ENCODE measurements around the gene ELL. TPM values are rescaled to one million over a fixed set of nuclear protein-coding genes. Genes with fewer than 3 reads are reported as not detected.

The ELL gene
- polyA plus RNA-seq, 1 donor from 2014 or later = 19.7 TPM

GRCh38 chr19:18430417-18431144 is 91.3 kb downstream of the ELL start:
- Mint-ChIP-seq H3K36me3 (no peaks in the 10 kb centered on the region), H3K4me3 (peak overlapping the region in 3 of 4 donors; percentile 35 to 80 (median 60)), H3K27me3 (no peaks in the 10 kb centered on the region), H3K27ac (peak overlapping the region in 2 of 3 donors; percentile 71 to 97), H3K9me3 (no peaks in the 10 kb centered on the region), H3K4me1 (peaks cover 0 to 10% (median 7%) of the 10 kb centered on the region in 3 donors)

- Mint-ChIP-seq H3K36me3 (no peaks in the 10 kb centered on the region), H3K27me3 (no peaks in the 10 kb centered on the region), H3K4me3 (peak overlapping the region; percentile 67 to 85 (median 80)), H3K4me1 (peaks cover 0 to 10% (median 7%) of the 10 kb centered on the region in 3 donors), H3K27ac (peak overlapping the region; percentile 80 to 97 (median 87)), H3K9me3 (no peaks in the 10 kb centered on the region)
Observed at GRCh38 chr19:18429717-18430416, 92.0 kb downstream of the ELL start.

- H3K4me1 Mint-ChIP-seq = peaks cover 1 to 11% (median 5%) of the 10 kb centered on the region in 3 donors
- peak overlapping the region; percentile 88 to 97 (median 93) for H3K27ac Mint-ChIP-seq
- H3K9me3 Mint-ChIP-seq = no peaks in the 10 kb centered on the region
Observed at GRCh38 chr19:18428787-18429674, 92.8 kb downstream of the ELL start.

GRCh38 chr19:18428173-18428786 is 93.6 kb downstream of the ELL start:
- H3K27ac Mint-ChIP-seq = peak overlapping the region; percentile 88 to 97 (median 93)
- peaks cover 4 to 11% (median 6%) of the 10 kb centered on the region in 3 donors for H3K4me1 Mint-ChIP-seq
- H3K36me3 Mint-ChIP-seq = no peaks in the 10 kb centered on the region
- H3K4me3 Mint-ChIP-seq = peak overlapping the region in 3 of 4 donors; percentile 58 to 80 (median 78)
- H3K9me3 Mint-ChIP-seq = no peaks in the 10 kb centered on the region
- H3K27me3 Mint-ChIP-seq = no peaks in the 10 kb centered on the region

More at GRCh38 chr19:18428787-18429674, 92.8 kb downstream of the ELL start:
- Mint-ChIP-seq H3K4me3 (peak overlapping the region; percentile 52 to 81 (median 78)), H3K27me3 (no peaks in the 10 kb centered on the region), H3K36me3 (no peaks in the 10 kb centered on the region)

- peak overlapping the region; percentile 46 to 93 (median 73) for H3K27ac Mint-ChIP-seq
- H3K9me3 Mint-ChIP-seq = no peaks in the 10 kb centered on the region
- no peaks in the 10 kb centered on the region for H3K27me3 Mint-ChIP-seq
- H3K4me1 Mint-ChIP-seq = peaks cover 10 to 16% (median 11%) of the 10 kb centered on the region in 3 donors
- peak overlapping the region in 1 of 4 donors; percentile 26 for H3K4me3 Mint-ChIP-seq
- no peaks in the 10 kb centered on the region for H3K36me3 Mint-ChIP-seq
Observed at GRCh38 chr19:18427743-18428113, 94.1 kb downstream of the ELL start.

GRCh38 chr19:18427080-18427742 is 94.7 kb downstream of the ELL start:
- Mint-ChIP-seq H3K27me3 (no peaks in the 10 kb centered on the region), H3K36me3 (no peaks in the 10 kb centered on the region), H3K4me1 (peaks cover 12 to 20% (median 15%) of the 10 kb centered on the region in 3 donors), H3K9me3 (no peaks in the 10 kb centered on the region), H3K4me3 (peak overlapping the region in 1 of 4 donors; percentile 26), H3K27ac (peak overlapping the region; percentile 46 to 93 (median 73))

GRCh38 chr19:18426416-18426767 is 95.5 kb downstream of the ELL start:
- Mint-ChIP-seq H3K36me3 (no peaks in the 10 kb centered on the region), H3K27ac (peak overlapping the region in 1 of 3 donors; percentile 73), H3K9me3 (no peaks in the 10 kb centered on the region), H3K4me1 (peaks cover 16 to 21% (median 21%) of the 10 kb centered on the region in 3 donors), H3K27me3 (no peaks in the 10 kb centered on the region), H3K4me3 (peak overlapping the region in 1 of 4 donors; percentile 21)

- peak overlapping the region in 1 of 3 donors; percentile 16 for H3K27ac Mint-ChIP-seq
- H3K4me3 Mint-ChIP-seq = peak overlapping the region in 1 of 4 donors; percentile 21
- H3K9me3 Mint-ChIP-seq = no peaks in the 10 kb centered on the region
- no peaks in the 10 kb centered on the region for H3K36me3 Mint-ChIP-seq
- H3K4me1 Mint-ChIP-seq = peaks cover 17 to 25% (median 21%) of the 10 kb centered on the region in 3 donors
- no peaks in the 10 kb centered on the region for H3K27me3 Mint-ChIP-seq
Observed at GRCh38 chr19:18425515-18426415, 96.1 kb downstream of the ELL start.

GRCh38 chr19:18424890-18425514 is 96.9 kb downstream of the ELL start:
- H3K4me1 Mint-ChIP-seq = peaks cover 22 to 27% (median 22%) of the 10 kb centered on the region in 3 donors

GRCh38 chr19:18424122-18424889 is 97.6 kb downstream of the ELL start:
- peak overlapping the region in 1 of 4 donors; percentile 88 for H3K4me3 Mint-ChIP-seq
- no peaks in the 10 kb centered on the region for H3K27me3 Mint-ChIP-seq
- H3K27ac Mint-ChIP-seq = peak overlapping the region in 1 of 3 donors; percentile 78
- no peaks in the 10 kb centered on the region for H3K36me3 Mint-ChIP-seq
- H3K9me3 Mint-ChIP-seq = no peaks in the 10 kb centered on the region
- peaks cover 22 to 27% (median 22%) of the 10 kb centered on the region in 3 donors for H3K4me1 Mint-ChIP-seq

More at GRCh38 chr19:18424890-18425514, 96.9 kb downstream of the ELL start:
- Mint-ChIP-seq H3K9me3 (no peaks in the 10 kb centered on the region), H3K4me3 (peak overlapping the region in 1 of 4 donors; percentile 20), H3K27me3 (no peaks in the 10 kb centered on the region), H3K27ac (peak overlapping the region in 1 of 3 donors; percentile 78), H3K36me3 (no peaks in the 10 kb centered on the region)

GRCh38 chr19:18423258-18424020 is 98.4 kb downstream of the ELL start:
- H3K4me1 Mint-ChIP-seq = peaks cover 22 to 32% (median 26%) of the 10 kb centered on the region in 3 donors
- no peaks in the 10 kb centered on the region for H3K9me3 Mint-ChIP-seq
- H3K27ac Mint-ChIP-seq = peak overlapping the region in 2 of 3 donors; percentile 78 to 82
- H3K4me3 Mint-ChIP-seq = peak overlapping the region in 1 of 4 donors; percentile 88
- no peaks in the 10 kb centered on the region for H3K36me3 Mint-ChIP-seq
- peaks cover 6% of the 10 kb centered on the region for H3K27me3 Mint-ChIP-seq
